Common myeloid progenitor, CD34-positive (primary cell): Measurements from ENCODE around the gene SCGB1D4.
"Not testable (repeated sequence)": the region's sequence is repeated elsewhere in the genome, so short reads cannot be mapped to it uniquely, and the experiment has no call there.

Experiments
- CTCF ChIA-PET: fragments of 350-600 bp; sonication (Branson Sonifier 250); formaldehyde crosslinking; loops from one replicate; lab custom pipeline; 2021; ENCODE audit warnings: antibody characterized with exemption; lab: Charles Lee
- POLR2A ChIA-PET: fragments of 350-600 bp; sonication (Branson Sonifier 250); formaldehyde crosslinking; loops from one replicate; lab custom pipeline; 2021; ENCODE audit warnings: antibody characterized with exemption; lab: Charles Lee
- DNase-seq, 3 donors: peaks; one replicate each; pipeline versions ENCODE4 v3.0.0 to v3.0.0-alpha.2; 2013
- H3K27ac ChIP-seq, 2 experiments: 1 replicate in 1 of 2; 2 replicates in 1 of 2; pipeline ENCODE4 v1.7.0; 2013; ENCODE audit warnings: inconsistent platforms in 2 of 2, low read length in 2 of 2, mild to moderate bottlenecking in 2 of 2, low read depth in 1 of 2, moderate library complexity in 1 of 2; ENCODE audit not compliant: severe bottlenecking in 2 of 2, insufficient read depth in 1 of 2, poor library complexity in 1 of 2
- H3K27me3 ChIP-seq, 5 experiments: replicated peaks in 2 of 5; 1 replicate in 3 of 5; 2 replicates in 2 of 5; pipeline versions ENCODE4 v1.6.1 to v1.7.0; 2013; ENCODE audit warnings: low read length in 4 of 5, mild to moderate bottlenecking in 2 of 5, moderate library complexity in 2 of 5, inconsistent platforms in 1 of 5; ENCODE audit not compliant: insufficient read depth in 5 of 5, control insufficient read depth in 4 of 5
- H3K36me3 ChIP-seq, 4 experiments: 1 replicate in 2 of 4; 2 replicates in 2 of 4; pipeline versions ENCODE4 v1.6.1 to v1.7.0; 2013; ENCODE audit warnings: low read length in 3 of 4, control low read depth in 1 of 4, mild to moderate bottlenecking in 1 of 4; ENCODE audit not compliant: control insufficient read depth in 4 of 4, insufficient read depth in 4 of 4
- H3K4me1 ChIP-seq, 4 experiments: 1 replicate in 3 of 4; 2 replicates in 1 of 4; pipeline versions ENCODE4 v1.6.1 to v1.7.1; 2013; ENCODE audit warnings: low read length in 3 of 4, mild to moderate bottlenecking in 3 of 4, control low read depth in 1 of 4, inconsistent platforms in 1 of 4, moderate library complexity in 1 of 4; ENCODE audit not compliant: control insufficient read depth in 4 of 4, insufficient read depth in 4 of 4; ENCODE audit errors: control extremely low read depth in 1 of 4
- H3K4me3 ChIP-seq, 7 experiments: 1 replicate in 4 of 7; 2 replicates in 3 of 7; pipeline versions ENCODE4 v1.5.1 to v1.7.0; 2013; ENCODE audit warnings: mild to moderate bottlenecking in 7 of 7, low read length in 6 of 7, moderate library complexity in 6 of 7, inconsistent platforms in 2 of 7, low read depth in 2 of 7, control low read depth in 1 of 7; ENCODE audit not compliant: insufficient read depth in 4 of 7, control insufficient read depth in 1 of 7; ENCODE audit errors: extremely low read depth in 1 of 7
- H3K9me3 ChIP-seq, 5 experiments: 1 replicate in 4 of 5; 2 replicates in 1 of 5; pipeline versions ENCODE4 v1.6.1 to v1.7.1; 2013; ENCODE audit warnings: low read length in 4 of 5, mild to moderate bottlenecking in 2 of 5, inconsistent platforms in 1 of 5, low read depth in 1 of 5, moderate library complexity in 1 of 5; ENCODE audit not compliant: control insufficient read depth in 4 of 5, insufficient read depth in 2 of 5; ENCODE audit errors: control extremely low read depth in 1 of 5
- WGBS: methylation state at CpG from one replicate; pipeline ENCODE4 v1.1.5; 2013; ENCODE audit not compliant: insufficient coverage; 5-methylcytosine and 5-hydroxymethylcytosine counted together

Gene SCGB1D4

DNA sequence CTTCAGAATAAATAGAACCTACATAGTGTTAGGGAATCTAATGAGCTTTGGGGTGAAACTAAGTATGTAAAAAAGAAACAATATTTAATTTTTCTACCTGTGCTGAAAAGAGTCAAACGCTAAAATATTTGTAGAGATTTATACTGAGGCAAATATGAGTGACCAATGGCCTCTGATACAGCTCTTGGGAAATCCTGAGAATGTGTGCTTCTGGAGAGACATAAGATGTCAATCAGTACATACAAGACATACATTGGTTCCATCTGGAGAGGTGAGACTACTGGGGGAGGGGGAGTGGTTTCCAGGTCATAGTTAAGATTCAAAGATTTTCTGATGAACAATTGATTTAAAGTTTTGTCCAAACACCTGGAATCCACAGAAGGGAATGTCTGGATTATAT lies 39.3 kb upstream of the SCGB1D4 start:
- Histone ChIP-seq H3K9me3 (no peaks in the 10 kb centered on the region), H3K27me3 (peaks cover 0 to 5% (median 0%) of the 10 kb centered on the region in 5 experiments), H3K4me3 (peak overlapping the region in 6 of 7 experiments; percentile 68 to 85 (median 78)), H3K4me1 (peaks cover 3 to 17% (median 13%) of the 10 kb centered on the region in 4 experiments), H3K27ac (no peak overlapping the region), H3K36me3 (no peaks in the 10 kb centered on the region)
- CTCF ChIA-PET, result interaction anchor here (0.5 to 9.0 kb wide), 6 partner anchors 10 to 431 kb away, joined by 3 to 109 read pairs (median 4); no protein-coding TSS in a partner anchor
- POLR2A ChIA-PET, result interaction anchor here (1.0 kb wide), 1 partner anchor 37 kb away, joined by 4 read pairs; no protein-coding TSS in a partner anchor
- no peak for DNase-seq
- WGBS, result 50% methylated on average over 1 of the region's 1 CpG

GRCh38 chr11:62337303-62338181 lies 38.7 kb upstream of the SCGB1D4 start, which contains the start of gene ASRGL1:
ASRGL1 (plus strand) TSS chr11:62337448; CDS start chr11:62337978, 530 bp downstream.
- ChIA-PET CTCF (interaction anchor here (0.5 to 9.0 kb wide), 5 partner anchors 10 to 431 kb away, joined by 3 to 109 read pairs (median 4); no protein-coding TSS in a partner anchor), POLR2A (interaction anchor here (1.0 kb wide), 1 partner anchor 38 kb away, joined by 4 read pairs; no protein-coding TSS in a partner anchor)
- Histone ChIP-seq H3K4me3 (peak within 1 kb of the TSS; percentile 61 to 85 (median 77)), H3K4me1 (peaks cover 3 to 17% (median 13%) of the 10 kb centered on the region in 4 experiments), H3K27ac (no peak within 1 kb of the TSS), H3K36me3 (no peaks in the 10 kb centered on the region), H3K9me3 (no peaks in the 10 kb centered on the region), H3K27me3 (peaks cover 0 to 5% (median 0%) of the 10 kb centered on the region in 5 experiments)
- DNase-seq, result peak; percentile 59 to 72 (median 71)
- under 1% methylated on average over 84 of the region's 98 CpGs for WGBS

DNA sequence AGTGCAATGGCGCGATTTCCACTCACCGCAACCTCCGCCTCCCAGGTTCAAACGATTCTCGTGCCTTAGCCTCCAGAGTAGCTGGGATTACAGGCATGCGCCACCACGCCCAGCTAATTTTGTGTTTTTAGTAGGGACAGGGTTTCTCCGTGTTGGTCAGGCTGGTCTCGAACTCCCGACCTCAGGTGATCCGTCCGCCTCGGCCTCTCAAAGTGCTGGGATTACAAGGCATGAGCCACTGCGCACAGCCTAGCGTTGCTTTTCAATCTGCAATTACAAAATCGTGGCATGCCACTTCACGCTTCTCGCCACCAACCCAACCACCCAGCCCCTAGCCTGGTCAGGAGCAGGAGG lies 38.1 kb upstream of the SCGB1D4 start:
- POLR2A ChIA-PET, H3K27ac ChIP-seq, H3K36me3 ChIP-seq, H3K27me3 ChIP-seq, DNase-seq, H3K9me3 ChIP-seq: not testable (repeated sequence)
- Histone ChIP-seq H3K4me3 (peak overlapping the region; percentile 61 to 85 (median 77)), H3K4me1 (peaks cover 3 to 17% (median 13%) of the 10 kb centered on the region in 4 experiments)
- CTCF ChIA-PET, result interaction anchor here (0.5 to 9.0 kb wide), 2 partner anchors 15 to 37 kb away, joined by 3 to 109 read pairs; no protein-coding TSS in a partner anchor
- WGBS, result 78% methylated on average over 16 of the region's 19 CpGs

DNA sequence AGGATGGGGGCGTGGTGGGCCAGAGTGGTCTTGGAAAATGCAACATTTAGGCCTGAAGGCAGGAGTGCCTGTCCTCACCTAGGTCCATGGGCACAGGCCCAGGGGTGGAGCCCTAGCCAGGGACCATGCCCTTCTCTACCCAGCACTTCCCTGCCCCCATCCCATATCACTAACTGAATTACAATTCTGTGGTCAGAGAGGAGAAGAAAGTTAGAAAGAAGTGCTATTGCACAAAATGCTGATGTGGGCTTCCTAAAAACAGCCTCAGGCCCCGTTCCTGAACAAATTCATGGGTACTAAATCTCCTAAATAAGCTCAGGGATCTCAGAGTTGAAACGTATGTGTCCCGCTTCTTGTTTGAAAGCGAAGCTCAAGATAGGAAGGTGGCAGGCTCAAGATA lies 34.9 kb upstream of the SCGB1D4 start:
- Histone ChIP-seq H3K27me3 (peaks cover 0 to 5% (median 0%) of the 10 kb centered on the region in 5 experiments), H3K4me1 (peaks cover 3 to 10% (median 9%) of the 10 kb centered on the region in 4 experiments), H3K4me3 (no peak overlapping the region), H3K36me3 (no peaks in the 10 kb centered on the region), H3K9me3 (no peaks in the 10 kb centered on the region), H3K27ac (no peak overlapping the region)
- 96% methylated on average over 5 of the region's 5 CpGs for WGBS
- DNase-seq, result no peak
- POLR2A ChIA-PET, result interaction anchor here (0.7 kb wide), 1 partner anchor 13 kb away, joined by 4 read pairs; no protein-coding TSS in a partner anchor
- CTCF ChIA-PET, result interaction anchor here (0.5 kb wide), 1 partner anchor 248 kb away, joined by 4 read pairs; no protein-coding TSS in a partner anchor

DNA sequence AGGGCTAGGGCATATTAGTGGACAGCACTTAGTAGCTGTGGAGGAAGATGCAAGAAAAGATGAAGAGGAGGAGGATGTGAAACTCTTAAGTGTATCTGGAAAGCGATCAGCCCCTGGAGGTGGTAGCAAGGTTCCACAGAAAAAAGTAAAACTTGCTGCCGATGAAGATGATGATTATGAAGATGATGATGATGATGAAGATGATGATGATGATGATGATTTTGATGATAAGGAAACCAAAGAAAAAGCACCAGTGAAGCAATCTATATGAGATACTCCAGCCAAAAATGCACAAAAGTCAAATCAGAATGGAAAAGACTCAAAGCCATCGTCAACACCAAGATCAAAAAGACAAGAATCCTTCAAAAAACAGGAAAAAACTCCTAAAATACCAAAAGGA lies 32.4 kb upstream of the SCGB1D4 start:
- H3K9me3 ChIP-seq, POLR2A ChIA-PET, DNase-seq, H3K4me3 ChIP-seq, H3K27ac ChIP-seq, H3K36me3 ChIP-seq, H3K27me3 ChIP-seq, H3K4me1 ChIP-seq, CTCF ChIA-PET: not testable (repeated sequence)
- WGBS, result 92% methylated on average over 2 of the region's 3 CpGs

GRCh38 chr11:62327541-62327940 lies 28.7 kb upstream of the SCGB1D4 start:
- DNase-seq, H3K36me3 ChIP-seq, H3K9me3 ChIP-seq, H3K4me1 ChIP-seq, POLR2A ChIA-PET, H3K4me3 ChIP-seq, H3K27ac ChIP-seq, H3K27me3 ChIP-seq: not testable (repeated sequence)
- CTCF ChIA-PET, result interaction anchor here (0.7 to 1.2 kb wide), 4 partner anchors 11 to 804 kb away, joined by 3 to 4 read pairs (median 3); no protein-coding TSS in a partner anchor
- 100% methylated on average over 6 of the region's 14 CpGs for WGBS
